PC-9 (cell line): ENCODE data around the gene SMPDL3B. TPM values are rescaled to one million over a fixed set of nuclear protein-coding genes. Genes with fewer than 3 reads are reported as not detected.
"Not testable (repeated sequence)": the region's sequence is repeated elsewhere in the genome, so short reads cannot be mapped to it uniquely, and the experiment has no call there.

Experiments
- BruUV-seq: library from RNA; stranded (reverse); fragments of 400-500 nt; replicated peaks from 2 replicates; lab custom pipeline; 2021; lab: Mats Ljungman, UMichigan
- CTCF ChIA-PET: fragments of 300-600 bp; sonication (Branson Sonifier 250); formaldehyde crosslinking; loops from one replicate; lab custom pipeline; 2022; ENCODE audit warnings: antibody characterized with exemption; lab: Charles Lee
- POLR2A ChIA-PET: fragments of 300-600 bp; sonication (Branson Sonifier 250); formaldehyde crosslinking; loops from one replicate; lab custom pipeline; 2022; ENCODE audit warnings: antibody characterized with exemption; ENCODE audit not compliant: unreplicated experiment; lab: Charles Lee
- DNase-seq, 2 experiments: peaks; one replicate each; pipeline versions ENCODE4 v3.0.0 to v3.0.0-alpha.2; 2015 to 2022; ENCODE audit warnings: mixed read lengths in 1 of 2
- H2AFZ ChIP-seq: fragments of 200-600 bp; sonication (generic); 2 replicates; pipeline ENCODE4 v1.8.1; 2017; ENCODE audit warnings: antibody characterized with exemption
- H3F3A ChIP-seq: fragments of 200-600 bp; sonication (generic); 2 replicates; pipeline ENCODE4 v1.8.1; 2017; ENCODE audit warnings: antibody characterized with exemption, mild to moderate bottlenecking, low read depth; ENCODE audit not compliant: insufficient read depth
- H3K27ac ChIP-seq: fragments of 200-600 bp; sonication (generic); 2 replicates; pipeline ENCODE4 v1.6.1; 2016; ENCODE audit warnings: mixed run types
- H3K27me3 ChIP-seq: fragments of 200-600 bp; sonication (generic); 2 replicates; pipeline ENCODE4 v1.6.1; 2016; ENCODE audit warnings: low read depth, mixed run types; ENCODE audit not compliant: insufficient read depth
- H3K36me3 ChIP-seq: fragments of 200-600 bp; sonication (generic); 2 replicates; pipeline ENCODE4 v1.6.1; 2016; ENCODE audit warnings: low read depth, mixed run types
- H3K4me1 ChIP-seq: fragments of 200-600 bp; sonication (generic); replicated peaks from 2 replicates; pipeline ENCODE4 v1.6.1; 2016; ENCODE audit warnings: mixed run types; ENCODE audit not compliant: insufficient read depth
- H3K4me2 ChIP-seq: fragments of 200-600 bp; sonication (generic); 2 replicates; pipeline ENCODE4 v1.6.1; 2017; ENCODE audit warnings: mixed run types
- H3K4me3 ChIP-seq: fragments of 200-600 bp; sonication (generic); 2 replicates; pipeline ENCODE4 v1.6.1; 2016; ENCODE audit warnings: mixed run types
- H3K79me2 ChIP-seq: fragments of 200-600 bp; sonication (generic); 2 replicates; pipeline ENCODE4 v1.6.1; 2017; ENCODE audit warnings: low read depth, mixed run types
- H3K9me2 ChIP-seq: fragments of 200-600 bp; sonication (generic); 2 replicates; pipeline ENCODE4 v1.8.1; 2017; ENCODE audit warnings: mild to moderate bottlenecking; ENCODE audit not compliant: insufficient read depth
- H3K9me3 ChIP-seq: fragments of 200-600 bp; sonication (generic); 2 replicates; pipeline ENCODE4 v1.8.1; 2016; ENCODE audit warnings: low read depth; ENCODE audit not compliant: insufficient read depth
- H4K20me1 ChIP-seq: fragments of 200-600 bp; sonication (generic); 2 replicates; pipeline ENCODE4 v1.8.1; 2017; ENCODE audit not compliant: insufficient read depth
- CTCF ChIP-seq: fragments of 200-600 bp; sonication (generic); conservative IDR thresholded peaks from 2 replicates; pipeline ENCODE4 v1.6.1; 2017; ENCODE audit warnings: mixed run types, antibody characterized with exemption, mild to moderate bottlenecking, moderate library complexity
- EZH2 ChIP-seq: fragments of 200-600 bp; sonication (generic); IDR thresholded peaks from 2 replicates; pipeline ENCODE4 v1.8.0; 2017; ENCODE audit warnings: antibody characterized with exemption, low read depth
- intact Hi-C: fragments of 100-400 bp; cut with micrococcal nuclease; formaldehyde crosslinking; loops from one replicate; pipeline ENCODE4 v1.10.0; 2022; ENCODE audit not compliant: unreplicated experiment
- total RNA-seq: library from RNA; stranded (reverse); gene quantifications from 2 replicates; pipeline ENCODE4 v1.2.3, GENCODE V29; 2021

The SMPDL3B gene
- total RNA-seq, 1 experiment from 2014 or later, result 26.5 TPM

DNA sequence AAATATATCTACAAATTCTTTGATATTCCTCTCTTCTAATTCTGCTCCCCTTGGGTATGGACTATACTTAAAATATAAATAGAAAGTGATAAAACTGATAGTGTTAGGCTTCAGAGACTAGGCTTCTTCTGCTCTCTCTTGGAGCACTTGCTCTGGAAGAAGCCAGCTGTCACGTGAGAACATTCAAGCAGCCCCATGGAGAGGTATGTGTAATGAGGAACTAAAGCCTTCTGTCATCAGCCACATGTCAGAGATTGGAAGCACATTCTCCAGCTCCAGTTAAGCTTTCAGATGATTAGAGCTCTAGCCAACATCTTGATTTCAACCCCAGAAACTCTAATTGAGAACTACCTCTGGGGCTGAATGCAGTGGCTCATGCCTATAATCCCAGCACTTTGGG lies 59.3 kb downstream of the SMPDL3B start:
- ChIA-PET POLR2A (no interaction called here), CTCF (no interaction called here)
- Histone ChIP-seq H3K9me2 (no peaks in the 10 kb centered on the region), H2AFZ (no peak overlapping the region), H3K4me2 (no peak overlapping the region), H3K36me3 (no peaks in the 10 kb centered on the region), H3K4me1 (no peaks in the 10 kb centered on the region), H3K27me3 (no peaks in the 10 kb centered on the region), H4K20me1 (no peaks in the 10 kb centered on the region), H3K4me3 (no peak overlapping the region), H3K79me2 (no peaks in the 10 kb centered on the region), H3K9me3 (no peaks in the 10 kb centered on the region), H3F3A (no peaks in the 10 kb centered on the region), H3K27ac (no peak overlapping the region)
- intact Hi-C loops, result loop anchor here (10.0 kb wide), 1 partner anchor 211 kb away; no protein-coding TSS in a partner anchor
- TF ChIP-seq CTCF (no peak), EZH2 (no peak)
- no TSS peak for BruUV-seq
- DNase-seq, result no peak

DNA sequence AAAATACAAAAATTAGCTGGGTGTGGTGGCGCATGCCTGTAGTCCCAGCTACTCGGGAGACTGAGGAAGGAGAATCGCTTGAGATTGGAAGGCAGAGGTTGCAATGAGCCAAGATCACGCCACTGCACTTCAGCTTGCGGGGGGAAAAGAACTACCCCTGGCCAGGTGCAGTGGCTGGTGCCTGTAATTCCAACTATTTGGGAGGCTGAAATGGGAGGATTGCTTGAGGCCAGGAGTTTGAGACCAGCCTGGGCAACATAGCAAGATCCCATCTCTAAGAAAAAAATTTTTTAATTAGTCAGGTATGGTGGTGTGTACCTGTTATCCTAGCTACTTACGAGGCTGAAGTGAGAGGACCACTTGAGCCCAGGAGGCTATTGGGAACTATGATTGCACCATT lies 59.7 kb downstream of the SMPDL3B start:
- H3K36me3 ChIP-seq, H3K27me3 ChIP-seq, H2AFZ ChIP-seq, POLR2A ChIA-PET, H3K79me2 ChIP-seq, CTCF ChIA-PET, H3K27ac ChIP-seq, H3K4me1 ChIP-seq, BruUV-seq, H3K9me2 ChIP-seq, DNase-seq, H3K4me2 ChIP-seq, H4K20me1 ChIP-seq, H3F3A ChIP-seq, H3K9me3 ChIP-seq, H3K4me3 ChIP-seq: not testable (repeated sequence)
- intact Hi-C loops, result loop anchor here (10.0 kb wide), 1 partner anchor 210 kb away; no protein-coding TSS in a partner anchor

DNA sequence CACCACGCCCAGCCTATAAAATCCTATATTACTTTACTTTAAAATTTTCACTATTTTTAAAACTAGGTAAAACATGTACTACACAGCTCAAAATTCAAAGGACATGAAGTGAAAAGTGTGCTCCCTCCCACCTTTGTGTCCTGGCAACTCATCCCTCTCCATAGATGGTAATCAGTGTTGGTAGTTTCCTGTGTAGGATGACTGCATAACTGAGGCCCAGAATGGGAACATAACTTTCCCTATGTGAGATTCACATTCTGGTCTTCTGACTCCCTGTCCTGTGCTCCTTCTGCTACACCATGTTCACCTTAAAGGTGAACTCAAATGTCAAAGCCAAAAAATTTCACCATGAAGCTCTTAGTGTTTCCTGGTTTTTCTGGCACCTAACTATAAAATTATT lies 64.3 kb downstream of the SMPDL3B start:
- Histone ChIP-seq H2AFZ (no peak overlapping the region), H3K79me2 (no peaks in the 10 kb centered on the region), H3F3A (no peaks in the 10 kb centered on the region), H3K4me3 (no peak overlapping the region), H3K4me1 (no peaks in the 10 kb centered on the region), H4K20me1 (no peaks in the 10 kb centered on the region), H3K9me3 (no peaks in the 10 kb centered on the region), H3K36me3 (no peaks in the 10 kb centered on the region), H3K9me2 (no peaks in the 10 kb centered on the region), H3K27me3 (no peaks in the 10 kb centered on the region), H3K27ac (no peak overlapping the region), H3K4me2 (no peak overlapping the region)
- intact Hi-C loops, result loop anchor here (10.0 kb wide), 1 partner anchor 206 kb away; no protein-coding TSS in a partner anchor
- BruUV-seq, result no TSS peak
- DNase-seq, result no peak
- POLR2A ChIA-PET, result no interaction called here
- TF ChIP-seq EZH2 (no peak), CTCF (no peak)
- CTCF ChIA-PET, result no interaction called here

- Histone ChIP-seq H3K79me2 (no peaks in the 10 kb centered on the region), H3K4me2 (no peak overlapping the region), H4K20me1 (no peaks in the 10 kb centered on the region), H2AFZ (no peak overlapping the region), H3F3A (no peaks in the 10 kb centered on the region), H3K9me2 (no peaks in the 10 kb centered on the region), H3K36me3 (no peaks in the 10 kb centered on the region), H3K9me3 (no peaks in the 10 kb centered on the region), H3K4me3 (no peak overlapping the region), H3K27me3 (no peaks in the 10 kb centered on the region), H3K27ac (no peak overlapping the region), H3K4me1 (no peaks in the 10 kb centered on the region)
- TF ChIP-seq CTCF, result no peak
- TF ChIP-seq EZH2, result no peak
- no peak for DNase-seq
- intact Hi-C loops, result no loop called here
- BruUV-seq, result no TSS peak
- POLR2A ChIA-PET, result no interaction called here
- CTCF ChIA-PET, result no interaction called here
These were observed 67.8 kb downstream of the SMPDL3B start for GRCh38 chr1:28002600-28002999.

- H3K9me3 ChIP-seq, H2AFZ ChIP-seq, H3F3A ChIP-seq, H3K27me3 ChIP-seq, intact Hi-C loops, H3K27ac ChIP-seq, POLR2A ChIA-PET, H3K9me2 ChIP-seq, H3K4me1 ChIP-seq, H3K4me2 ChIP-seq, H4K20me1 ChIP-seq, H3K79me2 ChIP-seq, H3K36me3 ChIP-seq, BruUV-seq, H3K4me3 ChIP-seq, DNase-seq: not testable (repeated sequence)
- CTCF ChIA-PET, result interaction anchor here (0.7 kb wide), 1 partner anchor 26 kb away, joined by 5 read pairs; no protein-coding TSS in a partner anchor
These were observed 68.3 kb downstream of the SMPDL3B start for GRCh38 chr1:28003117-28003516.
